ENCODE data around the gene TUFT1. TPM values are rescaled to one million over a fixed set of nuclear protein-coding genes. Genes with fewer than 3 reads are reported as not detected.

TUFT1 gene
- total and polyA plus RNA-seq, 2 donors (not counting 1 experiment from before 2014, with no cell fraction given) = 0.82 to 2.2 TPM

- ATAC-seq (ENCODE audit: low read depth) = no peak
- H3K27ac Mint-ChIP-seq = no peak overlapping the region
Measured at GRCh38 chr1:151621351-151621750, 81.2 kb downstream of the TUFT1 start.

GRCh38 chr1:151624783-151625182, 84.7 kb downstream of the TUFT1 start:
- Histone ChIP-seq H3K9ac (ENCODE audit: low read length) (no peak overlapping the region), H3K4me1 (ENCODE audit: control insufficient read depth in 2 of 2, insufficient read depth in 2 of 2, low read length in 2 of 2) (no peaks in the 10 kb centered on the region), H3K4me2 (replicated peaks; ENCODE audit: low read depth, low read length, poor library complexity, severe bottlenecking) (no peak overlapping the region), H3K79me2 (ENCODE audit: control insufficient read depth, insufficient read depth, low read length) (peaks cover 46% of the 10 kb centered on the region), H4K20me1 (ENCODE audit: control insufficient read depth, insufficient read depth, low read length, poor library complexity, severe bottlenecking) (peaks cover 10% of the 10 kb centered on the region), H3K27ac (ENCODE audit: low read length in 2 of 2) (no peak overlapping the region), H3K36me3 (replicated peaks in 1 of 2; ENCODE audit: control extremely low read depth in 1 of 2, control insufficient read depth in 1 of 2, extremely low read depth in 1 of 2, insufficient read depth in 2 of 2, low read length in 1 of 2) (peaks cover 3 to 4% of the 10 kb centered on the region in 2 experiments), H3K4me3 (ENCODE audit: control extremely low read depth in 1 of 5, extremely low read depth in 1 of 5, insufficient read depth in 1 of 5, low read depth in 2 of 5, low read length in 4 of 5) (no peak overlapping the region), H3K27me3 (replicated peaks in 1 of 4; ENCODE audit: control extremely low read depth in 1 of 4, control insufficient read depth in 3 of 4, insufficient read depth in 4 of 4, low read length in 3 of 4) (no peaks in the 10 kb centered on the region), H2AFZ (ENCODE audit: insufficient read depth, low read depth, low read length, poor library complexity, severe bottlenecking) (no peak overlapping the region), H3K9me3 (ENCODE audit: control extremely low read depth in 1 of 3, control insufficient read depth in 2 of 3, insufficient read depth in 1 of 3, low read length in 2 of 3) (no peaks in the 10 kb centered on the region)
- POLR2A ChIA-PET = no interaction called here
- no peaks in the 10 kb centered on the region for H3K27me3 Mint-ChIP-seq
- CTCF ChIA-PET = no interaction called here
- intact Hi-C loops (cut with micrococcal nuclease) = no loop called here
- DNase-seq (no peak), ATAC-seq (ENCODE audit: low read depth) (no peak)
- no peak for TF ChIP-seq CTCF (IDR thresholded peaks at IDR 0.05)
- TF ChIP-seq EZH2 (IDR thresholded peaks at IDR 0.05; ENCODE audit: borderline replicate concordance, insufficient read depth, low read depth, low read length, poor library complexity, severe bottlenecking) = no peak
- H3K27ac Mint-ChIP-seq = no peak overlapping the region
- WGBS (ENCODE audit: insufficient coverage) = 100% methylated on average over 2 of the region's 3 CpGs
- peaks cover 9% of the 10 kb centered on the region for H3K4me1 Mint-ChIP-seq
- no peak overlapping the region for H3K4me3 Mint-ChIP-seq
- H3K9me3 Mint-ChIP-seq (ENCODE audit: insufficient read depth) = no peaks in the 10 kb centered on the region

More at GRCh38 chr1:151621351-151621750, 81.2 kb downstream of the TUFT1 start:
- Histone ChIP-seq H3K9ac (ENCODE audit: low read length) (no peak overlapping the region), H3K79me2 (ENCODE audit: control insufficient read depth, insufficient read depth, low read length) (peaks cover 57% of the 10 kb centered on the region), H4K20me1 (ENCODE audit: control insufficient read depth, insufficient read depth, low read length, poor library complexity, severe bottlenecking) (peaks cover 12% of the 10 kb centered on the region), H3K4me3 (ENCODE audit: control extremely low read depth in 1 of 5, extremely low read depth in 1 of 5, insufficient read depth in 1 of 5, low read depth in 2 of 5, low read length in 4 of 5) (no peak overlapping the region), H3K36me3 (replicated peaks in 1 of 2; ENCODE audit: control extremely low read depth in 1 of 2, control insufficient read depth in 1 of 2, extremely low read depth in 1 of 2, insufficient read depth in 2 of 2, low read length in 1 of 2) (no peaks in the 10 kb centered on the region), H3K27ac (ENCODE audit: low read length in 2 of 2) (no peak overlapping the region), H3K27me3 (replicated peaks in 1 of 4; ENCODE audit: control extremely low read depth in 1 of 4, control insufficient read depth in 3 of 4, insufficient read depth in 4 of 4, low read length in 3 of 4) (no peaks in the 10 kb centered on the region), H2AFZ (ENCODE audit: insufficient read depth, low read depth, low read length, poor library complexity, severe bottlenecking) (no peak overlapping the region), H3K4me2 (replicated peaks; ENCODE audit: low read depth, low read length, poor library complexity, severe bottlenecking) (no peak overlapping the region), H3K9me3 (ENCODE audit: control extremely low read depth in 1 of 3, control insufficient read depth in 2 of 3, insufficient read depth in 1 of 3, low read length in 2 of 3) (no peaks in the 10 kb centered on the region), H3K4me1 (ENCODE audit: control insufficient read depth in 2 of 2, insufficient read depth in 2 of 2, low read length in 2 of 2) (no peaks in the 10 kb centered on the region)
- TF ChIP-seq CTCF (IDR thresholded peaks at IDR 0.05) = no peak
- TF ChIP-seq EZH2 (IDR thresholded peaks at IDR 0.05; ENCODE audit: borderline replicate concordance, insufficient read depth, low read depth, low read length, poor library complexity, severe bottlenecking) = no peak
- ChIA-PET CTCF (interaction anchor here (0.6 to 2.1 kb wide), 2 partner anchors 24 to 113 kb away, joined by 3 to 5 read pairs; no protein-coding TSS in a partner anchor), POLR2A (no interaction called here)
- no peak for DNase-seq
- Mint-ChIP-seq H3K27me3 (no peaks in the 10 kb centered on the region), H3K4me3 (no peak overlapping the region), H3K9me3 (ENCODE audit: insufficient read depth) (no peaks in the 10 kb centered on the region), H3K4me1 (peaks cover 16% of the 10 kb centered on the region)
- WGBS (ENCODE audit: insufficient coverage) = 100% methylated on average over 1 of the region's 2 CpGs
- intact Hi-C loops (cut with micrococcal nuclease) = no loop called here

All from B cell (primary cell).